Thymus (tissue), 11 donors: ENCODE measurements around the gene TK1. TPM values are rescaled to one million over a fixed set of nuclear protein-coding genes. Genes with fewer than 3 reads are reported as not detected.
"Not testable (repeated sequence)": the region's sequence is repeated elsewhere in the genome, so short reads cannot be mapped to it uniquely, and the experiment has no call there.

Experiments
- DNase-seq, 9 donors: peaks; one replicate each; pipeline ENCODE4 v3.0.0-alpha.2; 2013; ENCODE audit warnings: low spot score in 9 of 9, low read depth in 6 of 9, missing footprints in 1 of 9
- H3K27ac ChIP-seq, 2 donors: one replicate each; pipeline ENCODE4 v1.5.1; 2013; ENCODE audit warnings: control low read depth in 1 of 2, low read depth in 1 of 2, low read length in 1 of 2, mild to moderate bottlenecking in 1 of 2, moderate library complexity in 1 of 2
- H3K27me3 ChIP-seq, 2 donors: one replicate each; pipeline ENCODE4 v1.5.1; 2013; ENCODE audit warnings: low read length in 1 of 2; ENCODE audit not compliant: control insufficient read depth in 2 of 2, insufficient read depth in 1 of 2
- H3K36me3 ChIP-seq, 2 donors: one replicate each; pipeline ENCODE4 v1.5.1; 2013; ENCODE audit warnings: low read length in 1 of 2, mild to moderate bottlenecking in 1 of 2, moderate library complexity in 1 of 2; ENCODE audit not compliant: control insufficient read depth in 2 of 2, insufficient read depth in 2 of 2
- H3K4me1 ChIP-seq, 2 donors: one replicate each; pipeline ENCODE4 v1.5.1; 2013; ENCODE audit warnings: low read length in 2 of 2; ENCODE audit not compliant: control insufficient read depth in 2 of 2, insufficient read depth in 2 of 2
- H3K4me3 ChIP-seq, 2 donors: one replicate each; pipeline ENCODE4 v1.5.1; 2013; ENCODE audit warnings: low read length in 2 of 2, control low read depth in 1 of 2, mild to moderate bottlenecking in 1 of 2
- H3K9me3 ChIP-seq, 2 donors: one replicate each; pipeline ENCODE4 v1.5.1; 2013; ENCODE audit warnings: low read length in 1 of 2, mild to moderate bottlenecking in 1 of 2; ENCODE audit not compliant: control insufficient read depth in 2 of 2, insufficient read depth in 1 of 2
- WGBS: extraction: QIAGEN DNeasy Blood & Tissue Kit; methylation state at CpG from one replicate; pipeline ENCODE4 v1.1.7; 2013; 5-methylcytosine and 5-hydroxymethylcytosine counted together
- polyA plus RNA-seq: library from polyadenylated mRNA; stranded (reverse); fragments of 200-250 nt; gene quantifications from one replicate; pipeline ENCODE4 v1.2.3, GENCODE V29; 2013
- total RNA-seq: library from RNA; stranded (reverse); fragments of 120-200 nt; gene quantifications from one replicate; pipeline ENCODE4 v1.2.4, GENCODE V29; 2013
- donor health status: healthy.

TK1 gene
- total and polyA plus RNA-seq, 2 donors: 3.8 to 32.3 TPM

DNA sequence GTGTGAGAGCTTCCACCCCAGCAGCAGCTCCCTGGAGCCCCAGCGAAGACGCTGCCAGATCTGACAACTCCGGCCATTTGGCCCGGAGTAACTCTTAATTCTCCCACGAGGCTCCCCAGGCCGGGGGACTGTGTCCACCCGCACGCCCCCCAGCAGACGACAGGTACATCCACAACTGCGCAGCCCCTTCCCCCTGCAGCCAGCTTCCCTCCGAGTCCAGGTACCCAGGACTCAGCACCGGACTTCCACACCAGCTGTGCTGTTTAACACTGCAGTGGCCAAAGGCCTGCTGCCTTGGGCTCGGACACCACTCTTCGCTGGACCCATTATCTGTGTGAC lies 11.2 kb downstream of the TK1 start:
- Histone ChIP-seq H3K27ac (no peak overlapping the region), H3K9me3 (no peaks in the 10 kb centered on the region), H3K4me1 (peaks cover 2 to 50% of the 10 kb centered on the region in 2 donors), H3K27me3 (no peaks in the 10 kb centered on the region), H3K4me3 (no peak overlapping the region), H3K36me3 (peaks cover 25 to 63% of the 10 kb centered on the region in 2 donors)
- 97% methylated on average over 14 of the region's 14 CpGs for WGBS
- DNase-seq: no peak

- no peaks in the 10 kb centered on the region for H3K27me3 ChIP-seq
- no peak overlapping the region for H3K4me3 ChIP-seq
- peaks cover 2 to 50% of the 10 kb centered on the region in 2 donors for H3K4me1 ChIP-seq
- H3K27ac ChIP-seq: no peak overlapping the region
- H3K9me3 ChIP-seq: no peaks in the 10 kb centered on the region
- WGBS: 93% methylated on average over 28 of the region's 28 CpGs
- peaks cover 24 to 63% of the 10 kb centered on the region in 2 donors for H3K36me3 ChIP-seq
- DNase-seq: no peak
Observed at GRCh38 chr17:78174870-78175642, 11.8 kb downstream of the TK1 start.

DNA sequence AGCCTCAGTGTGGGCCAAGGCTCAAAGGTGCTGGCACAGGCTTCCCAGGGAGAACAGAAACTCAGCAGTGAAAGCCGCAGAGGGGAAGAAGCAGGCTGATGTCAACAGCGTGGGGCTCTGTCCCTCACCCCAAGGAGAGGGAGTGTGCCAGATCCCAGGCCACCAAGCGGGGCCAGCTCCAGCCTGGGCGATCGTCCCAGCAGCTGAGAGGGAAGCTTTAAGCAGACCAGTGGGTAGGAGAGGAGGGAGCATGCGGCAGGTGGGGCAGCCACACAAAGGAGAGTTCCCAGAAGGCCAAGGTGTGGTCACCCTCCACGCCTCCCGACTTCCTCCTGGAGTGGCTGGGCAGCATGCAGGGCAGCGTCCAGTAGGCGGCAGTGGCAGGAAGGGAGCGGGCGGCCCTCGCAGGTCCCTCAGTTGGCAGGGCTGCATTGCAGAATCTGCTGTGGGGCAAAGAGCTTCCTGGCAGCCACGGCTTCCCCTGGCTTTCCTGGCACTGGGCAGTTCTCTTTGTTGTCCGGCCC lies 12.4 kb downstream of the TK1 start:
- peaks cover 22 to 59% of the 10 kb centered on the region in 2 donors for H3K36me3 ChIP-seq
- peak overlapping the region in 1 of 2 donors; percentile 46 for H3K27ac ChIP-seq
- H3K27me3 ChIP-seq: no peaks in the 10 kb centered on the region
- H3K9me3 ChIP-seq: no peaks in the 10 kb centered on the region
- DNase-seq: no peak
- WGBS: 88% methylated on average over 15 of the region's 15 CpGs
- no peak overlapping the region for H3K4me3 ChIP-seq
- peaks cover 3 to 53% of the 10 kb centered on the region in 2 donors for H3K4me1 ChIP-seq

- 92% methylated on average over 11 of the region's 11 CpGs for WGBS
- Histone ChIP-seq H3K9me3 (no peaks in the 10 kb centered on the region), H3K4me3 (no peak overlapping the region), H3K27ac (peak overlapping the region; percentile 64 to 69), H3K4me1 (peaks cover 9 to 60% of the 10 kb centered on the region in 2 donors), H3K27me3 (no peaks in the 10 kb centered on the region), H3K36me3 (peaks cover 22 to 50% of the 10 kb centered on the region in 2 donors)
- DNase-seq: no peak
Observed at GRCh38 chr17:78173097-78173715, 13.6 kb downstream of the TK1 start.

- no peaks in the 10 kb centered on the region for H3K27me3 ChIP-seq
- WGBS: 69% methylated on average over 19 of the region's 19 CpGs
- no peak for DNase-seq
- H3K4me1 ChIP-seq: peaks cover 9 to 65% of the 10 kb centered on the region in 2 donors
- H3K4me3 ChIP-seq: no peak overlapping the region
- H3K9me3 ChIP-seq: no peaks in the 10 kb centered on the region
- H3K36me3 ChIP-seq: peaks cover 22 to 50% of the 10 kb centered on the region in 2 donors
- peak overlapping the region; percentile 64 to 69 for H3K27ac ChIP-seq
Observed at GRCh38 chr17:78172249-78173051, 14.4 kb downstream of the TK1 start.

- not testable (repeated sequence) for H3K9me3 ChIP-seq, H3K4me3 ChIP-seq, H3K27me3 ChIP-seq, DNase-seq, H3K27ac ChIP-seq
- peaks cover 22 to 50% of the 10 kb centered on the region in 2 donors for H3K36me3 ChIP-seq
- H3K4me1 ChIP-seq: peaks cover 9 to 63% of the 10 kb centered on the region in 2 donors
- WGBS: 95% methylated on average over 19 of the region's 19 CpGs
Observed at GRCh38 chr17:78171591-78172248, 15.1 kb downstream of the TK1 start.

- Histone ChIP-seq H3K36me3 (peaks cover 22 to 46% of the 10 kb centered on the region in 2 donors), H3K27ac (no peak overlapping the region), H3K9me3 (no peaks in the 10 kb centered on the region), H3K4me3 (no peak overlapping the region), H3K4me1 (peaks cover 7 to 61% of the 10 kb centered on the region in 2 donors), H3K27me3 (no peaks in the 10 kb centered on the region)
- WGBS: 94% methylated on average over 31 of the region's 31 CpGs
- DNase-seq: no peak
Observed at GRCh38 chr17:78170692-78171590, 15.9 kb downstream of the TK1 start.
